ENCODE data around the gene BTG2.

BTG2 gene

GRCh38 chr1:203291201-203292096 is 13.9 kb upstream of the BTG2 start:
- Histone ChIP-seq H4K20me1 (ENCODE audit: low read depth, low read length) (no peaks in the 10 kb centered on the region), H3K27me3 (ENCODE audit: low read length) (no peaks in the 10 kb centered on the region), H3K79me2 (ENCODE audit: insufficient read depth, low read length) (peaks cover 10% of the 10 kb centered on the region; the same call in 1 of the 2 replicates), H3K27ac (ENCODE audit: low read depth, low read length) (peak overlapping the region; percentile 99), H3K9me2 (replicated peaks; ENCODE audit: insufficient read depth, low read length) (no peaks in the 10 kb centered on the region), H2AFZ (ENCODE audit: low read depth, low read length, severe bottlenecking) (no peak overlapping the region), H3K36me3 (ENCODE audit: low read length) (no peaks in the 10 kb centered on the region), H3F3A (ENCODE audit: insufficient read depth) (peaks cover 72% of the 10 kb centered on the region), H3K9ac (ENCODE audit: low read length) (peak overlapping the region; percentile 75), H3K4me2 (ENCODE audit: low read depth, low read length, poor library complexity, severe bottlenecking) (peak overlapping the region; percentile 83), H3K9me3 (ENCODE audit: insufficient read depth, low read length) (no peaks in the 10 kb centered on the region), H3K4me3 (ENCODE audit: insufficient read depth, low read length, poor library complexity, severe bottlenecking) (peak overlapping the region; percentile 28)
- no peak for TF ChIP-seq EZH2phosphoT487 (conservative IDR thresholded peaks at IDR 0.05; ENCODE audit: low read length)
- TF ChIP-seq CTCF (IDR thresholded peaks at IDR 0.05; ENCODE audit: insufficient read depth, low read length, poor library complexity, severe bottlenecking): no peak

GRCh38 chr1:203295796-203296195 is 9.5 kb upstream of the BTG2 start:
- H3K9me3 ChIP-seq (ENCODE audit: insufficient read depth, low read length): no peaks in the 10 kb centered on the region
- peak overlapping the region; percentile 99 for H3K27ac ChIP-seq (ENCODE audit: low read depth, low read length)
- peak overlapping the region; percentile 14 for H3K4me3 ChIP-seq (ENCODE audit: insufficient read depth, low read length, poor library complexity, severe bottlenecking)
- peaks cover 76% of the 10 kb centered on the region for H3F3A ChIP-seq (ENCODE audit: insufficient read depth)
- H3K9ac ChIP-seq (ENCODE audit: low read length): peak overlapping the region; percentile 58
- no peaks in the 10 kb centered on the region for H3K9me2 ChIP-seq (replicated peaks; ENCODE audit: insufficient read depth, low read length)
- H3K79me2 ChIP-seq (ENCODE audit: insufficient read depth, low read length): peaks cover 10% of the 10 kb centered on the region; the same call in 1 of the 2 replicates
- TF ChIP-seq EZH2phosphoT487 (conservative IDR thresholded peaks at IDR 0.05; ENCODE audit: low read length): no peak
- TF ChIP-seq CTCF (IDR thresholded peaks at IDR 0.05; ENCODE audit: insufficient read depth, low read length, poor library complexity, severe bottlenecking): no peak
- no peaks in the 10 kb centered on the region for H3K36me3 ChIP-seq (ENCODE audit: low read length)
- H4K20me1 ChIP-seq (ENCODE audit: low read depth, low read length): no peaks in the 10 kb centered on the region
- no peak overlapping the region for H2AFZ ChIP-seq (ENCODE audit: low read depth, low read length, severe bottlenecking)
- H3K27me3 ChIP-seq (ENCODE audit: low read length): no peaks in the 10 kb centered on the region
- peak overlapping the region; percentile 90 for H3K4me2 ChIP-seq (ENCODE audit: low read depth, low read length, poor library complexity, severe bottlenecking)

GRCh38 chr1:203296460-203297073 is 8.8 kb upstream of the BTG2 start:
- peak overlapping the region; percentile 90 for H3K4me2 ChIP-seq (ENCODE audit: low read depth, low read length, poor library complexity, severe bottlenecking)
- peak overlapping the region; percentile 99 for H3K27ac ChIP-seq (ENCODE audit: low read depth, low read length)

More at GRCh38 chr1:203296460-203297073, 8.8 kb upstream of the BTG2 start:
- Histone ChIP-seq H3K27me3 (ENCODE audit: low read length) (no peaks in the 10 kb centered on the region), H4K20me1 (ENCODE audit: low read depth, low read length) (no peaks in the 10 kb centered on the region), H3K36me3 (ENCODE audit: low read length) (no peaks in the 10 kb centered on the region), H3K4me3 (ENCODE audit: insufficient read depth, low read length, poor library complexity, severe bottlenecking) (no peak overlapping the region), H3K9me3 (ENCODE audit: insufficient read depth, low read length) (no peaks in the 10 kb centered on the region), H3K9me2 (replicated peaks; ENCODE audit: insufficient read depth, low read length) (no peaks in the 10 kb centered on the region), H3K9ac (ENCODE audit: low read length) (peak overlapping the region; percentile 58), H3K79me2 (ENCODE audit: insufficient read depth, low read length) (peaks cover 10% of the 10 kb centered on the region), H2AFZ (ENCODE audit: low read depth, low read length, severe bottlenecking) (no peak overlapping the region), H3F3A (ENCODE audit: insufficient read depth) (peaks cover 78% of the 10 kb centered on the region)
- TF ChIP-seq EZH2phosphoT487 (conservative IDR thresholded peaks at IDR 0.05; ENCODE audit: low read length) (no peak), CTCF (IDR thresholded peaks at IDR 0.05; ENCODE audit: insufficient read depth, low read length, poor library complexity, severe bottlenecking) (no peak)
